Measurements from ENCODE around the gene VPS26B.

- TF ChIP-seq CTCF (IDR thresholded peaks at IDR 0.05; ENCODE audit: extremely low read depth in 1 of 2, insufficient read depth in 1 of 2, low read depth in 1 of 2, low read length in 2 of 2) (no peak), POLR2A (IDR thresholded peaks at IDR 0.05; ENCODE audit: low read depth, low read length) (no peak), EZH2 (IDR thresholded peaks at IDR 0.05; ENCODE audit: borderline replicate concordance, low read depth, low read length, severe bottlenecking) (no peak)
Observed at GRCh38 chr11:134202661-134203060, 21.8 kb upstream of the VPS26B start.
